Skin epidermis (tissue), 12 donors: Measurements from ENCODE around the gene BIRC2.

ENCODE experiments used
- H3K27ac ChIP-seq, 21 experiments: fragments of 200-600 bp; sonication (generic) in 11 of 21; one replicate each; pipeline ENCODE4 v1.5.0; 2020; ENCODE audit warnings: mild to moderate bottlenecking in 3 of 21, inconsistent platforms in 2 of 21, moderate library complexity in 2 of 21
- H3K4me3 ChIP-seq, 7 experiments: fragments of 200-600 bp; sonication (generic) in 2 of 7; one replicate each; pipeline ENCODE4 v1.5.0; 2020; ENCODE audit warnings: inconsistent platforms in 2 of 7, mild to moderate bottlenecking in 2 of 7, moderate library complexity in 1 of 7

Gene BIRC2

DNA sequence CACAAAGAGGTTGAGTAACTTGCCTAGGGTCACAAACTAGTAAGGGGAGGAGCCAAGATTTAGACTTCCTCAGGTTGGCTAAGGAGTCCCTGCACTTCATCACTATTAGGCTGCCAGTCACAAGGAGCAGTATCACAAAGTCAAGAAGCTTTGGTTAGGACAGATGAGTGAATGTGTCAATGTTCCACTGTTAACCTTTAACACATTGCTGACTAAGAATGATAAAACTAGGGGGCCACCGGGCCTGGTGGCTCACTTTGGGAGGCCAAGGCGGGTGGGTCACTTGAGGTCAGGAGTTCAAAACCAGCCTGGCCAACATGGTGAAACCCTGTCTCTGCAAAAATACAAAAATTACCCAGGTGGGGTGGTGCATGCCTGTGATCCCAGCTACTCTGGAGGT lies 73.5 kb downstream of the BIRC2 start:
- Histone ChIP-seq H3K27ac (no peak overlapping the region), H3K4me3 (no peak overlapping the region)

DNA sequence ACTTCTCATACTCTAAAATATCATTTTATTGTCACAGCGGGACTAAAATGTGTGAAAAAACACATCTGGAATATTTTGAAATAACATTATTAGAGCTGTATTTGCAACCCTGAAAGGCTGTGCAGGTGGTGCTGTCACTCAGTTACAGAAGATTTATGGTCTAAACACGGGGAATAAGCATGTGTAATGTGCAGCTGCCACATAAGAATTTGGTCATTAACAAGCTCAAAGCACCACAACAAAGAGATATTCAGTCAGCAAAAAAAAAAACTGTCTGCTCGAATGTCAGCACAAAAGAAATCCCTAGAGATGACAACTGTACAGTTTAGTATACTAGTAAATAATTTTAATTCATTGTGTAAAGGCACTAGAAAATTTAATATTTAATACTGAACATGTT lies 74.2 kb downstream of the BIRC2 start:
- Histone ChIP-seq H3K27ac (no peak overlapping the region), H3K4me3 (no peak overlapping the region)

GRCh38 chr11:102422817-102423712 lies 76.1 kb downstream of the BIRC2 start:
- Histone ChIP-seq H3K4me3 (no peak overlapping the region), H3K27ac (no peak overlapping the region)

GRCh38 chr11:102423936-102424335 lies 76.9 kb downstream of the BIRC2 start:
- no peak overlapping the region for H3K4me3 ChIP-seq
- H3K27ac ChIP-seq, result no peak overlapping the region

- H3K4me3 ChIP-seq, result no peak overlapping the region
- H3K27ac ChIP-seq, result peak overlapping the region in 1 of 21 experiments; percentile 7
Measured at GRCh38 chr11:102426000-102426399, 79.0 kb downstream of the BIRC2 start.

GRCh38 chr11:102426570-102426969 lies 79.6 kb downstream of the BIRC2 start:
- H3K27ac ChIP-seq, result peak overlapping the region in 1 of 21 experiments; percentile 7
- H3K4me3 ChIP-seq, result no peak overlapping the region

DNA sequence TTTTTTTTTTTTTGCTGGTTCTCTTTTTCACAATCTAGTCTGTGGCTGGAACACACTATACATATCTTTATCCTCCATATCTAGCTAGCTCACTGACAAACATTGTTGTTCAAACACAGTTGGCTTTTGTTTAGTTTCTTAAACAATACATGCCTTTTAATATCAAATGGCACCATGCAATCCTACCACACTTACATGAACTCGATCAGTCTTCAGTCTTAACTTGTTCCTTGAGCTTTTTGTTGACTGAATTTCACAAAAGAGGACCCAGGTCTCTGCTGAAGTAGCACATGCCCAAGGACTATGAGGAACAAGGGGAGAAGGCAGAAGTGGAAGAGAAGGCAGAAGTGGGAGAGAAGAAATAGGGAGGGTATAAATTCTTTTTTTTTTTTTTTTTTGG lies 80.1 kb downstream of the BIRC2 start:
- Histone ChIP-seq H3K27ac (peak overlapping the region in 1 of 21 experiments; percentile 16), H3K4me3 (no peak overlapping the region)
